Mesendoderm (in vitro differentiated cells): ENCODE results near the gene UBAP2L. TPM values are rescaled to one million over a fixed set of nuclear protein-coding genes. Genes with fewer than 3 reads are reported as not detected.

Source experiments
- small RNA-seq: library from polyadenylated mRNA; stranded (forward); fragments of <200 nt; extraction: miRNeasy Mini kit (QIAGEN cat#:217004); gene quantifications from one replicate; pipeline ENCODE3, GENCODE V24; 2013; ENCODE audit not compliant: insufficient read depth

The UBAP2L gene

Small RNA genes lying within 50 kb of the gene (small RNA-seq; reads per million reads assigned to genes)
- gene MIR190B (4.3 reads per million, percentile 65 among the genes with 10 or more reads in this experiment), gene RF00273 (not detected), gene RNU6-121P (not detected), gene RNU6-239P (not detected), gene SNORA58B (not detected)
